Mucosa of rectum (tissue), 2 donors: ENCODE results near the gene DPYSL4.

Source experiments
- H3K27ac ChIP-seq, 2 donors: one replicate each; pipeline ENCODE4 v1.7.0; 2013; ENCODE audit warnings: inconsistent platforms in 2 of 2, low read depth in 2 of 2, low read length in 2 of 2
- H3K27me3 ChIP-seq, 2 donors: one replicate each; pipeline ENCODE4 v1.7.0; 2013; ENCODE audit warnings: low read length in 2 of 2; ENCODE audit not compliant: control insufficient read depth in 2 of 2, insufficient read depth in 2 of 2
- H3K36me3 ChIP-seq, 2 donors: one replicate each; pipeline ENCODE4 v1.7.0; 2013; ENCODE audit warnings: low read length in 2 of 2; ENCODE audit not compliant: control insufficient read depth in 2 of 2, insufficient read depth in 2 of 2
- H3K4me1 ChIP-seq, 2 donors: one replicate each; pipeline ENCODE4 v1.7.0; 2013; ENCODE audit warnings: low read length in 2 of 2, mild to moderate bottlenecking in 1 of 2; ENCODE audit not compliant: control insufficient read depth in 2 of 2, insufficient read depth in 2 of 2
- H3K4me3 ChIP-seq, 2 donors: one replicate each; pipeline ENCODE4 v1.7.0; 2013; ENCODE audit warnings: low read length in 2 of 2
- H3K9ac ChIP-seq, 2 donors: one replicate each; pipeline ENCODE4 v1.7.0; 2013; ENCODE audit warnings: low read length in 2 of 2, low read depth in 1 of 2, mild to moderate bottlenecking in 1 of 2
- H3K9me3 ChIP-seq, 2 donors: one replicate each; pipeline ENCODE4 v1.7.0; 2013; ENCODE audit warnings: low read length in 2 of 2; ENCODE audit not compliant: control insufficient read depth in 2 of 2
- donor health status: healthy.
- donor health status: Normal muscosa, but diverticular disease.

The DPYSL4 gene

DNA sequence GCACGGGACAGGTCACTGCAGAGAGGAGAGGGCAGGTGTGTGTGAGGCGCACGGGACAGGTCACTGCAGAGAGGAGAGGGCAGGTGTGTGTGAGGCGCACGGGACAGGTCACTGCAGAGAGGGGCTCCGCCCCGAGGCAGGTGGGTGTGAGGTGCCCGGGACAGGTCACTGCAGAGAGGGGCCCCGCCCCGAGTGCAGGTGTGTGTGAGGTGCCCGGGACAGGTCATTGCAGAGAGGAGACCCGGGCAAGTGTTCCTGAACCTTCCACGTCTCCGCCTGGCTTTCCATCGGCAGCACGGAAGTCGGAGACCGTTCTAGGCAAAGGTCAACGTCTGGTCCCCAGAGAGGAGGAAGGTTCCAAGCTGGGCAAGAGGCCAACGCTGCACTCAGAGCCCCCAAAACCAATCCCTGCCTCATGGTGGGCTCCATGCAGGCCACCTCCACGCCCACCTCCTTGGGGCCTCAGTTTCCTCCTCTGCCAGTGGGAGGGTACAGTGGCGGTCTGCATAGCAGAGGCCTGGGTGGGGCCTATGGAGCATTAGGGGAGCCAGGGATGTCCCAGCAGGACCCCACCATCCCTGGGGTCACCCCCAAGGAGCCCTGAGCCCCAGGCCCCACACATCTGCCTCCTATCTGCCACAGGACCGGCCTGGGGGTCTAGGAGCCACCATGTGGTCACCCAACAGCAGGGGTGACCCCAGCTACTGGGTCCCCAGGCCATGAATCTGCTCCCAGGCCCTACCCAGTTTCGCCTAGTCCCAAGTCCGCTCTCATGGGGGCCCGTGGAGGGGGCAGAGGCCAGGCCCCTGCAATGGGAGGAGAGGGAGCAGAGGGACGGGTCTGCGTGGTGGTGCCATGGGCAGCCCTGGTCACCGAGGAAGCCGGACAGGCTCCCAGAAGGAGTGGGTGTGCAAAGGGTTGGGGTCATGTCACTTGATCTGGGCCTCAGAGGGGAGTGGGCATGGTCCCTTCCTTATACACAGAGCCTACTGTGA, 64.0 kb downstream of the DPYSL4 start:
- no peaks in the 10 kb centered on the region for H3K36me3 ChIP-seq
- H3K9ac ChIP-seq: no peak overlapping the region
- no peaks in the 10 kb centered on the region for H3K9me3 ChIP-seq
- no peaks in the 10 kb centered on the region for H3K27me3 ChIP-seq
- no peak overlapping the region for H3K27ac ChIP-seq
- H3K4me1 ChIP-seq: peaks cover 0 to 5% of the 10 kb centered on the region in 2 donors
- H3K4me3 ChIP-seq: no peak overlapping the region

DNA sequence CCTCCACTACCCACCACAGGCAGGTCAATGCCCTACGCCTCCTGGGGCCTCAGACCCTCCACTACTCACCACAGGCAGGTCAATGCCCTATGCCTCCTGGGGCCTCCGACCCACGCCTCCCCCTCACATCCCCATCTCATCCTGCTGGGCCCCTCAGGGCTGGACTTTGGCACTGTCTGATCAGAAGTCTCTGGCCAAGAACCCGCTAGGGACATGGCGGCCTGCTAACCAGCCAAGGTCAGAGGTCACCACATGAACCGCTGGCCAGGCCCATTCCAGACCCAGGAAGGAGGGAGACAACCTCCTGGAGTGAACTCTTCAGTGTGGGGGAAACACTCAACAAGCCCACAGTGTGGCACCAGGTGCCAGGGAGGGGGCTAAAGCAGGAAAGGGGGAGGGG, 65.2 kb downstream of the DPYSL4 start:
- H3K4me1 ChIP-seq: peaks cover 0 to 5% of the 10 kb centered on the region in 2 donors
- H3K27me3 ChIP-seq: no peaks in the 10 kb centered on the region
- H3K9me3 ChIP-seq: no peaks in the 10 kb centered on the region
- no peak overlapping the region for H3K4me3 ChIP-seq
- no peak overlapping the region for H3K9ac ChIP-seq
- H3K36me3 ChIP-seq: no peaks in the 10 kb centered on the region
- H3K27ac ChIP-seq: no peak overlapping the region

DNA sequence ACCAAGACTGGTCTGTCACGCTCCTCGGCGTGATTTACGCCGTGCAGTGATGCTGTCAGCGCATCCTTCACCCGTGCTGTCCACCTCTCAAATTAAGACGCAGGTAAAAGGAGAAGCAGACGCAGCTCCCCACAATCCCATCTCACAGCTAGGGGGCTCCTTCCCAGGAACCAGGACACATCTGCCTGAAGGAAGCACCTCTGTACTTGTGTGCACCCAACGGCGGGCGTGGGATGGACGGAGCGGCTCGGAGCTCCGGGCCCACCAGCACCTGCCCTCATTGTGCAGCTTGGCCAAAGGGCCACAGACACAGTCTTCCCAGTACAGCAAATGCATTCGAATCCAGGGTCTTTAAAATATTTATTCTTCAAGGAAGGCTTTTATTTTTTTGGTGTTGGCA, 65.7 kb downstream of the DPYSL4 start:
- no peak overlapping the region for H3K9ac ChIP-seq
- H3K9me3 ChIP-seq: no peaks in the 10 kb centered on the region
- no peaks in the 10 kb centered on the region for H3K27me3 ChIP-seq
- H3K36me3 ChIP-seq: no peaks in the 10 kb centered on the region
- no peak overlapping the region for H3K27ac ChIP-seq
- H3K4me1 ChIP-seq: peaks cover 0 to 5% of the 10 kb centered on the region in 2 donors
- H3K4me3 ChIP-seq: no peak overlapping the region

DNA sequence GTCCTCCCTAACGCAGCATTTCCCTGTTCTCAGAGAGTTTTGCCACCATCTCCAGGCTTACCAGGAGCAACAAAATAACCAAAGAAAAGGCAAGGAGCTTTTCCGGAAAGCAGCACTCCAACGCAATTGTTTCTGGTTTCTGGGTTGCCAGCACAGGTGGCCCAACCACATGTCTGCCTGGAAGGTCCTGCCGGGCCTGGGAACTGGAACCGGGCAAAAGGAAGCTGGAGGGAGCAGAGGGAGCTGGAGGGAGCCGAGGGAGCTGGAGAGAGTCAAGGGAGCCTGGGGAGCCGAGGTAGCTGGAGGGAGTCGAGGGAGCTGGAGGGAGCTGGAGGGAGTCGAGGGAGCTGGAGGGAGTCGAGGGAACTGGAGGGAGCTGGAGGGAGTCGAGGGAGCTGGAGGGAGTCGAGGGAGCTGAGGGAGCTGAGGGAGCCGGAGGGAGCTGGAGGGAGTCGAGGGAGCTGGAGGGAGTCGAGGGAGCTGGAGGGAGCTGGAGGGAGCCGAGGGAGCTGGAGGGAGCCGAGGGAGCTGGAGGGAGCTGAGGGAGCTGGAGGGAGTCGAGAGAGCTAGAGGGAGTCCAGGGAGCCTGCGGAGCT, 66.4 kb downstream of the DPYSL4 start:
- Histone ChIP-seq H3K36me3 (no peaks in the 10 kb centered on the region), H3K27me3 (no peaks in the 10 kb centered on the region), H3K4me3 (no peak overlapping the region), H3K4me1 (peaks cover 0 to 5% of the 10 kb centered on the region in 2 donors), H3K9me3 (no peaks in the 10 kb centered on the region), H3K27ac (no peak overlapping the region), H3K9ac (no peak overlapping the region)

DNA sequence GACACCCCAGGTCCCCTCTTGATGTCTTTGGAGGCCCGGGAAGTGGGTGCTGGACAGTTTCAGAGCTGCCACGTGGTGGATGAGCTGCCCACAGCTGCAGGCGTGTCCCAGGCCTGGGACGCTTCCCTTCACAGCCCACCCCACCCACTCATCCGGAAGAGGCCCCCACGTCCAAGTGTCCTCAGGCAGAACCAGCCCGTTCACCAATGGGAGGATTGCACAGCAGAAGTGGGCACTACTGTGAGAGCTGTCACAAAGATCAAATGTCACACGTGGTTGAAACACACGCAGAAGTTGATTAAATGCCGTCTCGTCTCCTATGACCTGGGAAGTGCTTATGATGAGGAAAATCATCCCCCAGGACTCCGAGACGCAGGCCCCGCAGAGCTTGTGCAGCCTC, 68.1 kb downstream of the DPYSL4 start:
- Histone ChIP-seq H3K36me3 (no peaks in the 10 kb centered on the region), H3K4me3 (no peak overlapping the region), H3K27ac (no peak overlapping the region)

More for the DNA sequence above, 68.1 kb downstream of the DPYSL4 start:
- no peaks in the 10 kb centered on the region for H3K27me3 ChIP-seq
- no peak overlapping the region for H3K9ac ChIP-seq
- H3K4me1 ChIP-seq: no peaks in the 10 kb centered on the region
- H3K9me3 ChIP-seq: no peaks in the 10 kb centered on the region
